ENCODE data around the gene EYA3. TPM values are rescaled to one million over a fixed set of nuclear protein-coding genes. Genes with fewer than 3 reads are reported as not detected.

EYA3 gene
- total RNA-seq, 1 donor from 2014 or later, result 22.1 TPM

DNA sequence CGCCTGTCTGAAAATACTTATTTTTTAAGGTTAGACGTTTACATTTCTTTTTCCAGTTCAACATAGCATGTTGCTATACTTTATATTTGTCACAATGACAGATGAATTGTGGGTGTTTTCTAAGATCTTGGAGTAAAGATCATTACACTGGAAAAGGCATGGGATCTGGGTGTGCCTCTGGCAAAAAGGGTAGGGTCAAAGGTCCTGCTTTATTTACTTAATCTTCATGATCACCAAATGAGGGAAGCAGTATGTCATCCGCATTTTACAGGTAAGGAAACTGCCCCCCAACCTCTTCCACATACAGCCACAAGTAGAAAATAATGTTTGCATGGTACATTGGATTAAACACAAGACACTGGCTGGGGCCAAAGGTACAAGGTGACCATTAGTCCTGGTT lies 166.1 kb downstream of the EYA3 start:
- Mint-ChIP-seq H3K36me3 (ENCODE audit: low read depth, unreplicated experiment) (no peaks in the 10 kb centered on the region), H3K9me3 (ENCODE audit: unreplicated experiment) (no peaks in the 10 kb centered on the region)

More for the DNA sequence above, 166.1 kb downstream of the EYA3 start:
- Histone ChIP-seq H3K36me3 (ENCODE audit: insufficient read depth, low read length) (no peaks in the 10 kb centered on the region), H3K27ac (ENCODE audit: low read depth, low read length) (no peak overlapping the region), H3K9me3 (ENCODE audit: insufficient read depth, low read depth, low read length) (no peaks in the 10 kb centered on the region), H4K20me1 (ENCODE audit: insufficient read depth, low read length) (no peaks in the 10 kb centered on the region), H2AFZ (ENCODE audit: low read depth, low read length) (no peak overlapping the region), H3K79me2 (ENCODE audit: insufficient read depth, low read length) (no peaks in the 10 kb centered on the region), H3K27me3 (ENCODE audit: insufficient read depth, low read length) (peaks cover 2% of the 10 kb centered on the region), H3K4me3 (ENCODE audit: insufficient read depth, low read depth, low read length) (no peak overlapping the region), H3K4me1 (ENCODE audit: insufficient read depth, low read length) (no peaks in the 10 kb centered on the region), H3K9ac (ENCODE audit: low read length) (no peak overlapping the region), H3K4me2 (ENCODE audit: low read length) (no peak overlapping the region)
- Mint-ChIP-seq H3K27me3 (ENCODE audit: low read depth, unreplicated experiment) (peaks cover 8% of the 10 kb centered on the region), H3K4me1 (ENCODE audit: low read depth, unreplicated experiment) (no peaks in the 10 kb centered on the region), H3K27ac (ENCODE audit: unreplicated experiment) (no peak overlapping the region), H3K4me3 (ENCODE audit: unreplicated experiment) (no peak overlapping the region)
- TF ChIP-seq EZH2 (IDR thresholded peaks at IDR 0.05; ENCODE audit: insufficient read depth, low read length), result no peak
- TF ChIP-seq, protein P1, sequence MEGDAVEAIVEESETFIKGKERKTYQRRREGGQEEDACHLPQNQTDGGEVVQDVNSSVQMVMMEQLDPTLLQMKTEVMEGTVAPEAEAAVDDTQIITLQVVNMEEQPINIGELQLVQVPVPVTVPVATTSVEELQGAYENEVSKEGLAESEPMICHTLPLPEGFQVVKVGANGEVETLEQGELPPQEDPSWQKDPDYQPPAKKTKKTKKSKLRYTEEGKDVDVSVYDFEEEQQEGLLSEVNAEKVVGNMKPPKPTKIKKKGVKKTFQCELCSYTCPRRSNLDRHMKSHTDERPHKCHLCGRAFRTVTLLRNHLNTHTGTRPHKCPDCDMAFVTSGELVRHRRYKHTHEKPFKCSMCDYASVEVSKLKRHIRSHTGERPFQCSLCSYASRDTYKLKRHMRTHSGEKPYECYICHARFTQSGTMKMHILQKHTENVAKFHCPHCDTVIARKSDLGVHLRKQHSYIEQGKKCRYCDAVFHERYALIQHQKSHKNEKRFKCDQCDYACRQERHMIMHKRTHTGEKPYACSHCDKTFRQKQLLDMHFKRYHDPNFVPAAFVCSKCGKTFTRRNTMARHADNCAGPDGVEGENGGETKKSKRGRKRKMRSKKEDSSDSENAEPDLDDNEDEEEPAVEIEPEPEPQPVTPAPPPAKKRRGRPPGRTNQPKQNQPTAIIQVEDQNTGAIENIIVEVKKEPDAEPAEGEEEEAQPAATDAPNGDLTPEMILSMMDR (IDR thresholded peaks at IDR 0.05; ENCODE audit: insufficient read depth, low read depth, low read length), result no peak
- FAIRE-seq, result no peak
- DNase-seq (ENCODE audit: low read depth), result no peak

Other genes with a start within 250 kb of the EYA3 start
- gene THEMIS2, start 216.1 kb downstream of the EYA3 start, total RNA-seq, result 0.79 and 1.3 TPM in 2 replicates
- 18.0 and 19.4 TPM in 2 replicates for gene RPA2, start 174.0 kb downstream of the EYA3 start, total RNA-seq
- 2.2 and 2.5 TPM in 2 replicates for gene SMPDL3B, start 153.6 kb downstream of the EYA3 start, total RNA-seq
- 11.3 and 11.4 TPM in 2 replicates for gene XKR8, start 128.6 kb downstream of the EYA3 start, total RNA-seq
- gene PTAFR, start 88.1 kb upstream of the EYA3 start, total RNA-seq, result 0.24 and 0.32 TPM in 2 replicates
- gene DNAJC8, start 144.4 kb upstream of the EYA3 start, total RNA-seq, result 86.9 and 91.3 TPM in 2 replicates
- 157 and 160 TPM in 2 replicates for gene ATP5IF1, start 147.5 kb upstream of the EYA3 start, total RNA-seq
- gene SESN2, start 170.9 kb upstream of the EYA3 start, total RNA-seq, result 74.6 and 78.3 TPM in 2 replicates
- gene MED18, start 240.4 kb upstream of the EYA3 start, total RNA-seq, result 10.4 and 11.6 TPM in 2 replicates